Heart left ventricle (tissue), 16 donors: Measurements from ENCODE around the gene RBM20. TPM values are rescaled to one million over a fixed set of nuclear protein-coding genes. Genes with fewer than 3 reads are reported as not detected.
A peak's percentile ranks its signal among the peaks of the same experiment; 100 is the strongest.

ENCODE experiments used
- ATAC-seq, 4 donors: fragments of 200-7000 bp; cut with Tn5 transposase; one replicate each; pipeline ENCODE4 v1.9.1; 2020 to 2022; ENCODE audit warnings: moderate library complexity in 4 of 4, mild to moderate bottlenecking in 3 of 4, moderate number of reproducible peaks in 1 of 4
- DNase-seq, 5 donors: peaks; one replicate each; pipeline ENCODE4 v3.0.0-alpha.2; 2020
- H3K27ac ChIP-seq, 12 donors: fragments of 200-600 bp; sonication (generic) in 4 of 12; one replicate each; pipeline versions ENCODE4 v1.5.0 to v1.8.0; 2016 to 2022; ENCODE audit warnings: mild to moderate bottlenecking in 2 of 12
- H3K27me3 ChIP-seq, 9 donors: fragments of 200-600 bp; sonication (generic) in 2 of 9; one replicate each; pipeline versions ENCODE4 v1.5.1 to v1.8.0; 2016 to 2022; ENCODE audit warnings: mild to moderate bottlenecking in 3 of 9
- H3K36me3 ChIP-seq, 9 donors: fragments of 200-600 bp; sonication (generic) in 2 of 9; one replicate each; pipeline versions ENCODE4 v1.5.0 to v1.8.0; 2018 to 2022; ENCODE audit warnings: mild to moderate bottlenecking in 2 of 9
- H3K4me1 ChIP-seq, 12 donors: fragments of 200-600 bp; sonication (generic) in 4 of 12; one replicate each; pipeline versions ENCODE4 v1.5.0 to v1.8.0; 2016 to 2022; ENCODE audit warnings: mild to moderate bottlenecking in 3 of 12
- H3K4me3 ChIP-seq, 12 donors: fragments of 200-600 bp; sonication (generic) in 4 of 12; one replicate each; pipeline versions ENCODE4 v1.5.0 to v1.8.0; 2017 to 2022; ENCODE audit warnings: mild to moderate bottlenecking in 9 of 12, moderate library complexity in 4 of 12
- H3K9me3 ChIP-seq, 12 donors: fragments of 200-600 bp; sonication (generic) in 4 of 12; one replicate each; pipeline versions ENCODE4 v1.5.0 to v1.8.0; 2016 to 2022; ENCODE audit warnings: mild to moderate bottlenecking in 1 of 12
- POLR2A ChIP-seq, 2 donors: fragments of 450-650 bp; IDR thresholded peaks; one replicate each; pipeline ENCODE4 v1.6.1; 2017; ENCODE audit warnings: antibody characterized with exemption in 2 of 2, mild to moderate bottlenecking in 2 of 2, moderate library complexity in 2 of 2
- WGBS, 4 donors: extraction: QIAGEN DNeasy Blood & Tissue Kit in 2 of 4; methylation state at CpG; one replicate each; pipeline versions ENCODE4 v1.1.5 to v1.1.7; 2013 to 2018; 5-methylcytosine and 5-hydroxymethylcytosine counted together
- intact Hi-C, 10 donors: fragments of 100-400 bp; cut with DNase I; formaldehyde crosslinking; loops; one replicate each; pipeline versions ENCODE4 v1.11.1 to v1.14.2; 2022
- polyA plus RNA-seq, 2 donors: library from polyadenylated mRNA; stranded (reverse); fragments of 200-250 nt; gene quantifications; one replicate each; pipeline ENCODE4 v1.2.3, GENCODE V29; 2013
- total RNA-seq, 9 donors: library from RNA; depleted of rRNA in 2 of 9; stranded (reverse); fragments of >200 nt in 2 of 9; fragmentation: NEBNext Ultra II Directional in 3 of 9; extraction: Animal tissue kit (Norgen Biotek cat#: 25700) in 3 of 9; gene quantifications; one replicate each; pipeline versions ENCODE4 v1.1.0 to v1.2.4, GENCODE V29; 2016 to 2023
- TF ChIP-seq, protein P1 (sequence below), 12 donors: fragments of 200-600 bp; sonication (generic) in 4 of 12; IDR thresholded peaks; one replicate each; pipeline versions ENCODE4 v1.5.0 to v1.8.0; 2018 to 2022; ENCODE audit warnings: antibody characterized with exemption in 12 of 12, mild to moderate bottlenecking in 5 of 12
- donor health status: ischemic (EF 13 %, LVEDD 7.1; RV severe dilation, severe dysfunction).
- donor health status: healthy with polysubstance abuse.
- donor health status: DM: no; HTN: yes; CAD: no.
- donor health status: DM: no; HTN: no; CAD: no.
- donor health status: ischemic (EF 25% LVEDD 6.9; RV normal size, moderate dysfunction).
- donor health status: ischemic (EF 25% LVEDD 5.7; RV mildly dilated, moderate dysfunction).
- donor health status: healthy.
- donor health status: DM: yes; HTN: yes; CAD: no.
- donor health status: ischemic (EF 35%, LVEDD 5.7; RV mildly dilated, moderate dysfunction).
- donor health status: nonischemic (EF 11% LVEDD 7.7; RV severe dilation, severe dysfunction).
- donor health status: DM: yes; HTN: yes; CAD: no.
- donor health status: PGD.
- donor health status: ischemic (EF 29% LVEDD 5.4; RV normal size, mild dysfunction).
- donor health status: nonischemic (EF 23%, LVEDD 6.1; RV moderate dilation, normal function).

RBM20 gene
- total and polyA plus RNA-seq, 11 donors, result 29.9 to 152 (median 91.2) TPM

- DNase-seq, result no peak
- Histone ChIP-seq H3K27me3 (no peaks in the 10 kb centered on the region), H3K4me1 (peaks cover 0 to 21% (median 2%) of the 10 kb centered on the region in 12 donors), H3K4me3 (no peak overlapping the region), H3K36me3 (no peaks in the 10 kb centered on the region), H3K9me3 (no peaks in the 10 kb centered on the region), H3K27ac (no peak overlapping the region)
- intact Hi-C loops, result no loop called here
- no peak for TF ChIP-seq POLR2A (IDR thresholded peaks at IDR 0.05)
- TF ChIP-seq, protein P1, sequence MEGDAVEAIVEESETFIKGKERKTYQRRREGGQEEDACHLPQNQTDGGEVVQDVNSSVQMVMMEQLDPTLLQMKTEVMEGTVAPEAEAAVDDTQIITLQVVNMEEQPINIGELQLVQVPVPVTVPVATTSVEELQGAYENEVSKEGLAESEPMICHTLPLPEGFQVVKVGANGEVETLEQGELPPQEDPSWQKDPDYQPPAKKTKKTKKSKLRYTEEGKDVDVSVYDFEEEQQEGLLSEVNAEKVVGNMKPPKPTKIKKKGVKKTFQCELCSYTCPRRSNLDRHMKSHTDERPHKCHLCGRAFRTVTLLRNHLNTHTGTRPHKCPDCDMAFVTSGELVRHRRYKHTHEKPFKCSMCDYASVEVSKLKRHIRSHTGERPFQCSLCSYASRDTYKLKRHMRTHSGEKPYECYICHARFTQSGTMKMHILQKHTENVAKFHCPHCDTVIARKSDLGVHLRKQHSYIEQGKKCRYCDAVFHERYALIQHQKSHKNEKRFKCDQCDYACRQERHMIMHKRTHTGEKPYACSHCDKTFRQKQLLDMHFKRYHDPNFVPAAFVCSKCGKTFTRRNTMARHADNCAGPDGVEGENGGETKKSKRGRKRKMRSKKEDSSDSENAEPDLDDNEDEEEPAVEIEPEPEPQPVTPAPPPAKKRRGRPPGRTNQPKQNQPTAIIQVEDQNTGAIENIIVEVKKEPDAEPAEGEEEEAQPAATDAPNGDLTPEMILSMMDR (IDR thresholded peaks at IDR 0.05), result no peak
- 75 to 96% (median 86%) methylated on average over 1 to 2 of the region's 2 CpGs for WGBS, 4 donors
- no peak for ATAC-seq
These were observed 201.1 kb downstream of the RBM20 start for GRCh38 chr10:110845192-110845755.

DNA sequence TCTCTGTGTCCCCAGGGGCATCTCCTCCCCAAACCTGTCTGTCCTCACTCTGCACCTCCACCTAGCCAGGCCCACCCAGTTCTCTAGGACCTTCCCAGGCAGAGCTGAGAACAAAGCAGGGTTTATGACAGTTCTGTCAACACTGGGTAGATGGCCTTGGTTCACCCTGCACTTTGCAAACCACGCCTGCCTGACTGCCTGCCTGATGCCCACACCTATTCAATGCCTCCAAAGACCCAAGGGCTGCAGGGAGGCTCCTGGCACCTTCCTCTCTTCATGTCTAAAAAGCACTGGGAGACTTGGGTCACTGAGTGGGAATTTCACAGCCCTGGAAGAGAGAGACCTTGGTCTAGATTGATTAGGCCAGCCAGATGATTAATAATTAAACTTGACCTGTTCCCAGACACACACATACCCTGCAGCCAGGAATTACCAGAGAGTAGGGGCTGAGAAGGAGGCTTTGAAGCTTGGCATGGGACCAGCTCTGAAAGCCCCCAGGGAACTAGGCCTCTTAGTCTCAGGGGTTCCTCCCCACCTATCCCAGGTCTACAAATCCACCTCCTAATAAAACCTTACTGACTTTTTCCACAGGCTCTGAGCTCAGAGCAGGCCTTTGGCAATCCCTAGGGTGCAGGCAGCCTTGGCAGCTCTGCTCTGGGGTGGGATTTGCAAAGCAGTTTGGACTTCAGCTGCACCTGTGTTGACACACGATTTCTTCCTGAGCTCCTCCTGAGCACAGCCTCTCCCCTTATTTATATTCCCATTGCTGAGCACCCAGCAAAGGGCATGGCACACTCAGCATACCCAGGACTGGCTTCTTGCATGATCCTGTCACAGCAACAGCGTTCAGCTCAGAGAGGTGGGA lies 201.9 kb downstream of the RBM20 start:
- H3K4me3 ChIP-seq, result no peak overlapping the region
- H3K27ac ChIP-seq, result no peak overlapping the region
- DNase-seq (no peak), ATAC-seq (peak in 3 of 4 donors; percentile 19 to 29 (median 23))
- TF ChIP-seq, protein P1 (IDR thresholded peaks at IDR 0.05), result no peak
- no peak for TF ChIP-seq POLR2A (IDR thresholded peaks at IDR 0.05)
- no peaks in the 10 kb centered on the region for H3K27me3 ChIP-seq
- no peaks in the 10 kb centered on the region for H3K9me3 ChIP-seq
- H3K4me1 ChIP-seq, result peaks cover 0 to 27% (median 0%) of the 10 kb centered on the region in 12 donors
- 82 to 91% (median 86%) methylated on average over 2 to 3 of the region's 3 CpGs for WGBS, 4 donors
- intact Hi-C loops, result no loop called here
- no peaks in the 10 kb centered on the region for H3K36me3 ChIP-seq

- no peak for TF ChIP-seq POLR2A (IDR thresholded peaks at IDR 0.05)
- TF ChIP-seq, protein P1 (IDR thresholded peaks at IDR 0.05), result no peak
- 58 to 73% (median 66%) methylated on average over 6 of the region's 6 CpGs for WGBS, 4 donors
- no peak overlapping the region for H3K27ac ChIP-seq
- H3K27me3 ChIP-seq, result no peaks in the 10 kb centered on the region
- intact Hi-C loops, result no loop called here
- peaks cover 0 to 29% (median 0%) of the 10 kb centered on the region in 12 donors for H3K4me1 ChIP-seq
- no peaks in the 10 kb centered on the region for H3K9me3 ChIP-seq
- DNase-seq, result no peak
- ATAC-seq, result no peak
- no peaks in the 10 kb centered on the region for H3K36me3 ChIP-seq
- H3K4me3 ChIP-seq, result no peak overlapping the region
These were observed 203.2 kb downstream of the RBM20 start for GRCh38 chr10:110847374-110847773.

DNA sequence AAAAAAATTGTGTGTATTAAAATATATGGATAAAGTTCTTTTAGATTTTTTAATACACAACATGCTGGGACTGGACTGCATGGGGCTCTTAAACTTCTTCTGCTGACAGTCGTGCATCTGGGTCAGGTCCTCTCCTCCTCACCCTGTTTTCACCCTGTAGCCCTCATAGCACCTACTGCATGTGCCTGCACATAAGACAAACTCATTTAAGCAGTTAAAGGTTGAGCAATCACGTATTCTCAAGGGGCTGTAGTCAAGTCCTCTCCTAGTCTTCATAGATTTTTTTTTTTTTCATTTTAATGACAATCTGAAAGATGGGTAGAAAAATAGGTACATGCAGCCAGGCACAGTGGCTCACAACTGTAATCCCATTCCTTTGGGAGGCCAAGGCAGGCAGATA lies 204.0 kb downstream of the RBM20 start:
- TF ChIP-seq POLR2A (IDR thresholded peaks at IDR 0.05), result no peak
- TF ChIP-seq, protein P1 (IDR thresholded peaks at IDR 0.05), result no peak
- H3K27me3 ChIP-seq, result no peaks in the 10 kb centered on the region
- H3K9me3 ChIP-seq, result no peaks in the 10 kb centered on the region
- no peak overlapping the region for H3K4me3 ChIP-seq
- H3K4me1 ChIP-seq, result peaks cover 0 to 27% (median 0%) of the 10 kb centered on the region in 12 donors
- no peaks in the 10 kb centered on the region for H3K36me3 ChIP-seq
- DNase-seq (no peak), ATAC-seq (no peak)
- intact Hi-C loops, result no loop called here
- no peak overlapping the region for H3K27ac ChIP-seq
- 80 to 92% (median 89%) methylated on average over 2 of the region's 2 CpGs for WGBS, 4 donors
